B cell (primary cell): Measurements from ENCODE around the gene ZNF775. TPM values are rescaled to one million over a fixed set of nuclear protein-coding genes. Genes with fewer than 3 reads are reported as not detected.
A peak's percentile ranks its signal among the peaks of the same experiment; 100 is the strongest.

Source experiments
- ATAC-seq: fragments of 200-7000 bp; cut with Tn5 transposase; one replicate; pipeline ENCODE4 v1.10.0; 2021; ENCODE audit warnings: low read depth, mild to moderate bottlenecking, moderate number of reproducible peaks, moderate library complexity
- CTCF ChIA-PET: fragments of 350-600 bp; sonication (Branson Sonifier 250); formaldehyde crosslinking; loops from one replicate; lab custom pipeline; 2021; ENCODE audit warnings: antibody characterized with exemption, inconsistent platforms; lab: Charles Lee
- POLR2A ChIA-PET: fragments of 350-600 bp; sonication (Branson Sonifier 250); formaldehyde crosslinking; loops from one replicate; lab custom pipeline; 2021; ENCODE audit warnings: antibody characterized with exemption; lab: Charles Lee
- DNase-seq: peaks from one replicate; pipeline ENCODE4 v3.0.0; 2013
- H2AFZ ChIP-seq: 2 replicates; pipeline ENCODE4 v1.6.1; 2012; ENCODE audit warnings: mild to moderate bottlenecking, low read depth, low read length; ENCODE audit not compliant: insufficient read depth, poor library complexity, severe bottlenecking
- H3K27ac ChIP-seq, 2 donors: 1 replicate in 1 of 2; 2 replicates in 1 of 2; pipeline ENCODE4 v1.5.1; 2012 to 2013; ENCODE audit warnings: low read length in 2 of 2, mild to moderate bottlenecking in 2 of 2, moderate library complexity in 1 of 2
- H3K27me3 ChIP-seq, 4 experiments: fragments of 200-600 bp in 1 of 4; sonication (generic) in 1 of 4; replicated peaks in 1 of 4; 1 replicate in 2 of 4; 2 replicates in 2 of 4; pipeline versions ENCODE4 v1.6.1 to v1.7.0; 2013 to 2016; ENCODE audit warnings: low read length in 3 of 4, mild to moderate bottlenecking in 2 of 4, mixed read lengths in 1 of 4, moderate library complexity in 1 of 4; ENCODE audit not compliant: insufficient read depth in 4 of 4, control insufficient read depth in 3 of 4; ENCODE audit errors: control extremely low read depth in 1 of 4
- H3K36me3 ChIP-seq, 2 experiments: replicated peaks in 1 of 2; 1 replicate in 1 of 2; 2 replicates in 1 of 2; pipeline versions ENCODE4 v1.6.1 to v1.7.1; 2013; ENCODE audit warnings: low read length in 1 of 2; ENCODE audit not compliant: insufficient read depth in 2 of 2, control insufficient read depth in 1 of 2; ENCODE audit errors: control extremely low read depth in 1 of 2, extremely low read depth in 1 of 2
- H3K4me1 ChIP-seq, 2 donors: fragments of 200-600 bp in 1 of 2; sonication (generic) in 1 of 2; 1 replicate in 1 of 2; 2 replicates in 1 of 2; pipeline versions ENCODE4 v1.5.1 to v1.6.1; 2013 to 2017; ENCODE audit warnings: low read length in 2 of 2; ENCODE audit not compliant: control insufficient read depth in 2 of 2, insufficient read depth in 2 of 2
- H3K4me2 ChIP-seq: replicated peaks from 2 replicates; pipeline ENCODE3; 2012; ENCODE audit warnings: mild to moderate bottlenecking, low read depth, low read length; ENCODE audit not compliant: poor library complexity, severe bottlenecking
- H3K4me3 ChIP-seq, 5 experiments: fragments of 200-600 bp in 1 of 5; sonication (generic) in 1 of 5; 1 replicate in 3 of 5; 2 replicates in 2 of 5; pipeline versions ENCODE4 v1.5.1 to v1.7.0; 2011 to 2016; ENCODE audit warnings: low read length in 4 of 5, mild to moderate bottlenecking in 4 of 5, low read depth in 2 of 5, control low read depth in 1 of 5, moderate library complexity in 1 of 5; ENCODE audit not compliant: insufficient read depth in 1 of 5; ENCODE audit errors: control extremely low read depth in 1 of 5, extremely low read depth in 1 of 5
- H3K79me2 ChIP-seq: fragments of 200-600 bp; sonication (generic); one replicate; pipeline ENCODE4 v1.6.0; 2016; ENCODE audit warnings: low read length; ENCODE audit not compliant: control insufficient read depth, insufficient read depth
- H3K9ac ChIP-seq: fragments of 200-600 bp; sonication (generic); 2 replicates; pipeline ENCODE4 v1.6.1; 2017; ENCODE audit warnings: mild to moderate bottlenecking, low read length, moderate library complexity
- H3K9me3 ChIP-seq, 3 donors: one replicate each; pipeline versions ENCODE4 v1.6.1 to v1.7.1; 2013; ENCODE audit warnings: low read length in 2 of 3; ENCODE audit not compliant: control insufficient read depth in 2 of 3, insufficient read depth in 1 of 3; ENCODE audit errors: control extremely low read depth in 1 of 3
- H4K20me1 ChIP-seq: 2 replicates; pipeline ENCODE4 v1.6.0; 2012; ENCODE audit warnings: mild to moderate bottlenecking, low read length; ENCODE audit not compliant: insufficient read depth, control insufficient read depth, poor library complexity, severe bottlenecking
- H3K27ac Mint-ChIP-seq: one replicate; pipeline ENCODE4 v1.8.0; 2021; ENCODE audit warnings: mixed read lengths
- H3K27me3 Mint-ChIP-seq: one replicate; pipeline ENCODE4 v1.8.0; 2021; ENCODE audit warnings: mixed read lengths
- H3K4me1 Mint-ChIP-seq: one replicate; pipeline ENCODE4 v1.8.0; 2021; ENCODE audit warnings: mixed read lengths
- H3K4me3 Mint-ChIP-seq: one replicate; pipeline ENCODE4 v1.8.0; 2021; ENCODE audit warnings: mixed read lengths
- H3K9me3 Mint-ChIP-seq: one replicate; pipeline ENCODE4 v1.8.0; 2022; ENCODE audit warnings: mixed read lengths; ENCODE audit not compliant: insufficient read depth
- CTCF ChIP-seq: fragments of 200-600 bp; IDR thresholded peaks from one replicate; pipeline ENCODE4 v1.8.0; 2022; ENCODE audit warnings: antibody characterized with exemption, mild to moderate bottlenecking
- EZH2 ChIP-seq: IDR thresholded peaks from 2 replicates; pipeline ENCODE4 v1.6.1; 2012; ENCODE audit warnings: borderline replicate concordance, low read depth, mild to moderate bottlenecking, moderate library complexity, low read length; ENCODE audit not compliant: insufficient read depth, poor library complexity, severe bottlenecking
- WGBS: methylation state at CpG from one replicate; pipeline ENCODE4 v1.1.5; 2013; ENCODE audit warnings: missing lambda C conversion rate; ENCODE audit not compliant: insufficient coverage; 5-methylcytosine and 5-hydroxymethylcytosine counted together
- intact Hi-C: fragments of 100-400 bp; cut with micrococcal nuclease; formaldehyde crosslinking; loops from one replicate; pipeline ENCODE4 v1.10.0; 2022
- polyA plus RNA-seq: library from polyadenylated mRNA; depleted of rRNA; stranded (reverse); fragments of >200 nt; gene quantifications from 2 replicates; pipeline ENCODE4 v1.2.3, GENCODE V29; 2012
- total RNA-seq, 2 donors: library from RNA; stranded (reverse); fragments of 120-200 nt in 1 of 2; gene quantifications; 1 replicate in 1 of 2; 2 replicates in 1 of 2; pipeline versions ENCODE4 v1.2.3 to v1.2.4, GENCODE V29; 2013 to 2022

The ZNF775 gene
- total and polyA plus RNA-seq, 2 donors (not counting 1 experiment from before 2014, with no cell fraction given): 4.2 to 12.1 TPM

GRCh38 chr7:150402671-150403321 lies 23.7 kb downstream of the ZNF775 start:
- H4K20me1 ChIP-seq: no peaks in the 10 kb centered on the region
- WGBS: 96% methylated on average over 13 of the region's 13 CpGs
- H3K79me2 ChIP-seq: peaks cover 17% of the 10 kb centered on the region
- ChIA-PET CTCF (interaction anchor here (1.0 to 1.7 kb wide), 4 partner anchors 18 to 46 kb away, joined by 3 to 4 read pairs (median 3); no protein-coding TSS in a partner anchor), POLR2A (interaction anchor here (0.5 to 1.5 kb wide), 3 partner anchors 12 to 34 kb away, joined by 4 to 8 read pairs (median 4); partner anchors contain the start of gene REPIN1)
- TF ChIP-seq CTCF (no peak), EZH2 (no peak)
- Mint-ChIP-seq H3K4me1 (peaks cover 46% of the 10 kb centered on the region), H3K27ac (peak overlapping the region; percentile 85), H3K27me3 (no peaks in the 10 kb centered on the region), H3K9me3 (no peaks in the 10 kb centered on the region), H3K4me3 (peak overlapping the region; percentile 60)
- no peak for DNase-seq
- peaks cover 0 to 3% (median 0%) of the 10 kb centered on the region in 3 donors for H3K9me3 ChIP-seq
- intact Hi-C loops: loop anchor here (10.0 kb wide), 1 partner anchor 978 kb away; no protein-coding TSS in a partner anchor
- H3K4me2 ChIP-seq: no peak overlapping the region
- no peak overlapping the region for H2AFZ ChIP-seq
- H3K27ac ChIP-seq: peak overlapping the region in 1 of 2 donors; percentile 97
- peaks cover 0 to 5% of the 10 kb centered on the region in 2 experiments for H3K36me3 ChIP-seq
- H3K9ac ChIP-seq: no peak overlapping the region
- H3K4me3 ChIP-seq: no peak overlapping the region
- peaks cover 31 to 42% of the 10 kb centered on the region in 2 donors for H3K4me1 ChIP-seq
- ATAC-seq: no peak
- no peaks in the 10 kb centered on the region for H3K27me3 ChIP-seq
